GM19467 (cell line): ENCODE results near the gene EBF4.

ENCODE experiments used
- ATAC-seq: cut with Tn5 transposase; IDR thresholded peaks from one replicate; pipeline ENCODE4 v1.9.1; 2021; ENCODE audit warnings: mild to moderate bottlenecking, moderate library complexity; ENCODE audit not compliant: unreplicated experiment

EBF4 gene, protein sequence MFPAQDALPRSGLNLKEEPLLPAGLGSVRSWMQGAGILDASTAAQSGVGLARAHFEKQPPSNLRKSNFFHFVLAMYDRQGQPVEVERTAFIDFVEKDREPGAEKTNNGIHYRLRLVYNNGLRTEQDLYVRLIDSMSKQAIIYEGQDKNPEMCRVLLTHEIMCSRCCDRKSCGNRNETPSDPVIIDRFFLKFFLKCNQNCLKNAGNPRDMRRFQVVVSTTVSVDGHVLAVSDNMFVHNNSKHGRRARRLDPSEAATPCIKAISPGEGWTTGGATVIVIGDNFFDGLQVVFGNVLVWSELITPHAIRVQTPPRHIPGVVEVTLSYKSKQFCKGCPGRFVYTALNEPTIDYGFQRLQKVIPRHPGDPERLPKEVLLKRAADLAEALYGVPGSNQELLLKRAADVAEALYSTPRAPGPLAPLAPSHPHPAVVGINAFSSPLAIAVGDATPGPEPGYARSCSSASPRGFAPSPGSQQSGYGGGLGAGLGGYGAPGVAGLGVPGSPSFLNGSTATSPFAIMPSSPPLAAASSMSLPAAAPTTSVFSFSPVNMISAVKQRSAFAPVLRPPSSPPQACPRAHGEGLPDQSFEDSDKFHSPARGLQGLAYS

GRCh38 chr20:2692036-2692885, at the start of gene EBF4:
Gene EBF4, plus strand, starts transcription at chr20:2692780. Its CDS starts 866 bp downstream, at chr20:2693646.
- ATAC-seq = no peak

DNA sequence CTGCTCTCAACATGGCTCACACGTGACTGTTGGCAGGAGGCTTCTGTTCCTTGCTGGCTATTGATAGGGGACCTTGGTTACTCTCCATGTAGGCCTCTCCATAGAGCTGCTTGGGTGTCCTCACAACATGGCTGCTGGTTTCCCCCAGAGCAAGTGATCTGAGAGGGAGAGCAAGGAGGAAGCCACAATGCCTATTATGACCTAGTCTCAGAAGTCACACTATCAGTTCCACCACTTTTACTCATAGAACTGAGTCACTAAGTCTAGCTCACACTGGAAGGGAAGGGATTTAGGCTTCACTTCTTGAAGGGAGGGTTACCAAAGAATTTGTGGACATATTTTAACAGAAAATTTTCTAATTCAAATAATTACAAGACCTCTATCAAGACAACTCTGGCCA, 48.9 kb upstream of the EBF4 start:
- no peak for ATAC-seq

GRCh38 chr20:2651772-2652723, 40.5 kb upstream of the EBF4 start, which contains the start of gene NOP56:
Gene NOP56, plus strand, starts transcription at chr20:2652632. Its CDS starts 29 bp downstream, at chr20:2652661.
- peak; percentile 79 for ATAC-seq

DNA sequence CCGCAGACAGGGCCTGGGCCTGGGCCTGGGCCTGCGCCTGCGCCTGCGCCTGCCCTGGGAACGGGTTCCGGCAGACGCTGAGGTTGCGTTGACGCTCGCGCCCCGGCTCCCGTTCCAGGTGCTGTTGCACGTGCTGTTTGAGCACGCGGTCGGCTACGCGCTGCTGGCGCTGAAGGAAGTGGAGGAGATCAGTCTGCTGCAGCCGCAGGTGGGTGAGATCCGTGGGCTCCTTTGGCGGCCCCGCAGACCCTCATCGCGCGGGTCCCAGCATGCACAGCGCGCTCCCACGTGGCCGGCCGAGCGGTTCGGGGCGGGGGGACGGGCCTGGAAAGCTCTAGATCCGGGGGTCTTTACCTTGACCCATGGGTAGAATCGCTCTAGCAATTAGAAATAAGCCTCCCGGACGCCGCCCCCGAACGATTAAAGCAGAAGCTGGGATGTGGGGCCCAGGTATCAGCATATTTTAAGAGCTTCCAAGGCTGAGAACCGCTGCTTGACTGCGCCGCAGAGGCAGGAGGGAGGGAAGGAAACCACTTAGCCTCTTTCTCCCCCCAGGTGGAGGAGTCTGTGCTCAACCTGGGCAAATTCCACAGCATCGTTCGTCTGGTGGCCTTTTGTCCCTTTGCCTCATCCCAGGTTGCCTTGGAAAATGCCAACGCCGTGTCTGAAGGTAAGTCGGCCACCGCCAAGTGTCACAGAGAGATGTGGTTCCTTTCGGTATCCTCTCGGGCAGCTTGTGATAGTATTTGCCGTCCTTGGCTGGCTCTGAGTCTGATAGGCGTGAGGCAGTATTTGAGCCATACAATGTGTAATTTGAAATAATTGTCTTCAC, 39.6 kb upstream of the EBF4 start:
- ATAC-seq = peak; percentile 32

GRCh38 chr20:2653556-2654383, 38.8 kb upstream of the EBF4 start:
- no peak for ATAC-seq

DNA sequence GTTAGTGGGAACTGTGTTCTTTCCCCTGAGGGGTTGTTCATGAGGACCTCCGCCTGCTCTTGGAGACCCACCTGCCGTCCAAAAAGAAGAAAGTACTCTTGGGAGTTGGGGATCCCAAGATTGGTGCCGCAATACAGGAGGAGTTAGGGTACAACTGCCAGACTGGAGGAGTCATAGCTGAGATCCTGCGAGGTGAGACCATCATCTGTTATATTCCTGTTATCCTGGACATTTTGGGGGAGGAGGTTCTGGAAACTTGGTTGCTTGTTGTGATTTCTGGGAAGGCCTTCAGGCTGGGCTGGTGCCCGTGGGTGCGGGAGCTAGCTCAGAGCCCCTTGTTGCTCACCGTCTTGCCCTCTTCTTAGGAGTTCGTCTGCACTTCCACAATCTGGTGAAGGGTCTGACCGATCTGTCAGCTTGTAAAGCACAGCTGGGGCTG, 38.2 kb upstream of the EBF4 start:
- ATAC-seq = no peak

DNA sequence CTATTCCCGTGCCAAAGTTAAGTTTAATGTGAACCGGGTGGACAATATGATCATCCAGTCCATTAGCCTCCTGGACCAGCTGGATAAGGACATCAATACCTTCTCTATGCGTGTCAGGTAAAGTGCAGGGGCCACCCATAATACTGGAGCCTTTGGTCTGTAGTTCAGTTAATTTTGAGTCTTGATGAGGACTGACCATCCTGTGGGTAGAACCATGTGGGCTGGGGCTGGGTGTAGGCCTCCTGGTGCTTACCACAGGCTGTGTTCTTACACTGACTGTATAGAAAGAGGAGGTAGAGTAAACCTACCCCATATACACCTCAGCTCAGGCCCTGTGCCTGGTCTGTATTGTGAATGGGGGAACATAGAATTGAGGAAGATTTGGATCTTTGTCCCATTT, 37.7 kb upstream of the EBF4 start:
- ATAC-seq = no peak

- no peak for ATAC-seq
These were observed 37.1 kb upstream of the EBF4 start for GRCh38 chr20:2655331-2656116.

DNA sequence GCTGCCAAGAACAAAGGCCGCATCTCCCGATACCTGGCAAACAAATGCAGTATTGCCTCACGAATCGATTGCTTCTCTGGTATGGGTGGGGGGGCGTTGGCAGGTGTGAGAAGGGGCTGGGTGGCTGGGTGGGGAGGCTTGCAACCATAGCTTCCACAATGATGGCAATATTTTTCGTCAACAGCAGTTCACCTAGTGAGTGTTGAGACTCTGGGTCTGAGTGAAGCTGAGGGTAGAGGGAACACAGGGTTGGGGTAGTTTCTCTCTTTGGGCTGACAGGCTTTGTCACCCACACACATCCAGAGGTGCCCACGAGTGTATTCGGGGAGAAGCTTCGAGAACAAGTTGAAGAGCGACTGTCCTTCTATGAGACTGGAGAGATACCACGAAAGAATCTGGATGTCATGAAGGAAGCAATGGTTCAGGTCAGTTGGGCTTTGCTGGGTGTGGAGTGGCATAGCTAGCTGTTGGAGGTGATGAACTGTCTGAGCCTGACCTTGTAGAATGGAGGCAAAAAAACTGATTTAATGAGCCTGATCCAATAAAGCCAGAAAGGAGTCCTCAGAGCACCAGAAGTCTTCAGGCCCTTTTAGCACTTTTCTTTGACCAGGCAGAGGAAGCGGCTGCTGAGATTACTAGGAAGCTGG, 36.0 kb upstream of the EBF4 start:
- no peak for ATAC-seq

GRCh38 chr20:2657241-2657640, 35.3 kb upstream of the EBF4 start:
- ATAC-seq = no peak

GRCh38 chr20:2657674-2658073, 34.9 kb upstream of the EBF4 start:
- ATAC-seq = no peak

- no peak for ATAC-seq
These were observed 33.9 kb upstream of the EBF4 start for GRCh38 chr20:2658414-2659354.

DNA sequence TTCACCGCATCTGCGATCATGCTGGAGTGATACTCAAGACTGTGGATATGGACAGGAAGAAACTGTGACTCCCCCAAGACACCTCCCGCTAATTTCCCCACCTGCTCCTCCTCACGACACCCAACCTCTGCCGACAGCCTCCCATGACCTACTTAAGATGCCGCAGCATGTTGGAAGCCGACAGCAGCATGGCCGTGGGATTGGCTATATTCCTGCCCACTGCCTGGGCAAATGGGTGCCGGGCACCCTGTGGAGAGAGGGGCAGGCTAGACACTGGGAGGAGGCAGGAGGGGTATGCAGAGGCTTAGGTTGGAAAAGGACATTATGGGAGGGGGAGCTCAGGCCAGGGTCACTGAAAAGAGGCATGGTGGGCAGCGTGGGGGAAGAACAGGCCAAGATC, 33.0 kb upstream of the EBF4 start:
- no peak for ATAC-seq

- ATAC-seq = no peak
These were observed 29.2 kb upstream of the EBF4 start for GRCh38 chr20:2663364-2663886.

GRCh38 chr20:2663887-2664719, 28.5 kb upstream of the EBF4 start, which contains the start of gene IDH3B:
Gene IDH3B, minus strand, starts transcription at chr20:2664216. Its CDS starts 28 bp downstream, at chr20:2664188.
- ATAC-seq = peak; percentile 67
